IMR-90 (cell line): ENCODE results near the gene IRAG1.

Experiments used
- BHLHE40 ChIP-seq: fragments of 150-350 bp; IDR thresholded peaks from 2 replicates; pipeline ENCODE4 v1.6.1; 2016; ENCODE audit warnings: mild to moderate bottlenecking, low read depth, low read length
- CEBPB ChIP-seq: IDR thresholded peaks from 2 replicates; pipeline ENCODE4 v1.6.1; 2012; ENCODE audit warnings: low read depth, low read length, improper control_type of control experiment
- FOS ChIP-seq: fragments of 150-350 bp; IDR thresholded peaks from 2 replicates; pipeline ENCODE4 v1.6.1; 2016; ENCODE audit warnings: low read depth, low read length
- MAFK ChIP-seq: IDR thresholded peaks from 2 replicates; pipeline ENCODE4 v1.6.1; 2012; ENCODE audit warnings: low read depth, low read length, improper control_type of control experiment
- MXI1 ChIP-seq: IDR thresholded peaks from 2 replicates; pipeline ENCODE4 v1.6.1; 2012; ENCODE audit warnings: low read depth, mild to moderate bottlenecking, low read length, moderate library complexity, borderline replicate concordance
- NFE2L2 ChIP-seq: fragments of 150-350 bp; IDR thresholded peaks from 2 replicates; pipeline ENCODE4 v1.6.1; 2016; ENCODE audit warnings: low read depth, mild to moderate bottlenecking, low read length
- POLR2A ChIP-seq: IDR thresholded peaks from 2 replicates; pipeline ENCODE4 v1.6.1; 2012; ENCODE audit warnings: mild to moderate bottlenecking, low read depth, low read length
- RAD21 ChIP-seq: IDR thresholded peaks from 2 replicates; pipeline ENCODE4 v1.6.1; 2012; ENCODE audit warnings: low read length, improper control_type of control experiment
- RCOR1 ChIP-seq: IDR thresholded peaks from 2 replicates; pipeline ENCODE4 v1.6.1; 2012; ENCODE audit warnings: mild to moderate bottlenecking, low read length, improper control_type of control experiment; ENCODE audit not compliant: insufficient replicate concordance
- TF ChIP-seq, protein P1 (sequence below): fragments of 150-350 bp; IDR thresholded peaks from 2 replicates; pipeline ENCODE4 v1.6.1; 2016; ENCODE audit warnings: low read depth, mild to moderate bottlenecking, low read length, moderate library complexity, borderline replicate concordance
- TF ChIP-seq, protein P2 (sequence below): conservative IDR thresholded peaks from 2 replicates; pipeline ENCODE4 v1.5.1; 2012; ENCODE audit warnings: mild to moderate bottlenecking, low read depth, low read length, improper control_type of control experiment

DNA sequence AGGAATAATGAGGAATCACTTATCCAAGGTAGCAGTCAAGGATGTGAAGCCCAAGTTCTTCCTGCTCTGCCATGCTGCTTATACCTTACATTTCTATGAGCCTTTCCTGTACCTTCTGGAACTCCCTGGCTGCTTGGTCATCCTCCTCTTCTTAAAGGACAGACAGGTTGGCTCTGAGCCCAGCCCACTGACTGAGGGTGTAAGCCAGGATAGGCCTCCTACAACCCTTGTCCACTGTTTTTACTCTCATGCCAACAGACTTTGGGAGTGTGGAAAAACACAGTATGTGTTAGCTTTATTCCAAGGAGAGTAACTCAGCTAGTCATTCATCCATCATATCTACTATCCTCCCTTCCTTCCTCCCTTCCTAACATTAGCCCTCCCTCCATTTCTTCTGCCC lies 47.5 kb downstream of the IRAG1 start:
- TF ChIP-seq, protein P1, sequence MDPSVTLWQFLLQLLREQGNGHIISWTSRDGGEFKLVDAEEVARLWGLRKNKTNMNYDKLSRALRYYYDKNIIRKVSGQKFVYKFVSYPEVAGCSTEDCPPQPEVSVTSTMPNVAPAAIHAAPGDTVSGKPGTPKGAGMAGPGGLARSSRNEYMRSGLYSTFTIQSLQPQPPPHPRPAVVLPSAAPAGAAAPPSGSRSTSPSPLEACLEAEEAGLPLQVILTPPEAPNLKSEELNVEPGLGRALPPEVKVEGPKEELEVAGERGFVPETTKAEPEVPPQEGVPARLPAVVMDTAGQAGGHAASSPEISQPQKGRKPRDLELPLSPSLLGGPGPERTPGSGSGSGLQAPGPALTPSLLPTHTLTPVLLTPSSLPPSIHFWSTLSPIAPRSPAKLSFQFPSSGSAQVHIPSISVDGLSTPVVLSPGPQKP: no peak
- TF ChIP-seq POLR2A (no peak), MAFK (no peak), NFE2L2 (no peak), FOS (no peak), RAD21 (no peak), MXI1 (no peak), CEBPB (no peak), BHLHE40 (no peak), RCOR1 (no peak)
- TF ChIP-seq, protein P2, sequence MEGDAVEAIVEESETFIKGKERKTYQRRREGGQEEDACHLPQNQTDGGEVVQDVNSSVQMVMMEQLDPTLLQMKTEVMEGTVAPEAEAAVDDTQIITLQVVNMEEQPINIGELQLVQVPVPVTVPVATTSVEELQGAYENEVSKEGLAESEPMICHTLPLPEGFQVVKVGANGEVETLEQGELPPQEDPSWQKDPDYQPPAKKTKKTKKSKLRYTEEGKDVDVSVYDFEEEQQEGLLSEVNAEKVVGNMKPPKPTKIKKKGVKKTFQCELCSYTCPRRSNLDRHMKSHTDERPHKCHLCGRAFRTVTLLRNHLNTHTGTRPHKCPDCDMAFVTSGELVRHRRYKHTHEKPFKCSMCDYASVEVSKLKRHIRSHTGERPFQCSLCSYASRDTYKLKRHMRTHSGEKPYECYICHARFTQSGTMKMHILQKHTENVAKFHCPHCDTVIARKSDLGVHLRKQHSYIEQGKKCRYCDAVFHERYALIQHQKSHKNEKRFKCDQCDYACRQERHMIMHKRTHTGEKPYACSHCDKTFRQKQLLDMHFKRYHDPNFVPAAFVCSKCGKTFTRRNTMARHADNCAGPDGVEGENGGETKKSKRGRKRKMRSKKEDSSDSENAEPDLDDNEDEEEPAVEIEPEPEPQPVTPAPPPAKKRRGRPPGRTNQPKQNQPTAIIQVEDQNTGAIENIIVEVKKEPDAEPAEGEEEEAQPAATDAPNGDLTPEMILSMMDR: no peak
